Caco-2 (cell line): ENCODE results near the gene GALNT14. TPM values are rescaled to one million over a fixed set of nuclear protein-coding genes. Genes with fewer than 3 reads are reported as not detected.

Experiments used
- BruUV-seq: library from RNA; stranded (reverse); fragments of 400-500 nt; replicated peaks from 2 replicates; lab custom pipeline; 2021; lab: Mats Ljungman, UMichigan
- CTCF ChIA-PET: fragments of 300-600 bp; sonication (Branson Sonifier 250); formaldehyde crosslinking; loops from one replicate; lab custom pipeline; 2022; ENCODE audit warnings: antibody characterized with exemption; lab: Charles Lee
- POLR2A ChIA-PET: fragments of 300-600 bp; sonication (Branson Sonifier 250); formaldehyde crosslinking; loops from one replicate; lab custom pipeline; 2022; ENCODE audit warnings: antibody characterized with exemption; lab: Charles Lee
- DNase-seq, 2 experiments: peaks; one replicate each; pipeline versions ENCODE4 v3.0.0 to v3.0.0-alpha.2; 2020 to 2022
- H3K27me3 ChIP-seq: replicated peaks from 2 replicates; pipeline ENCODE4 v1.6.0; 2011; ENCODE audit warnings: low read length; ENCODE audit not compliant: control insufficient read depth, insufficient read depth
- H3K36me3 ChIP-seq: 2 replicates; pipeline ENCODE4 v1.5.1; 2011; ENCODE audit warnings: low read length; ENCODE audit not compliant: control insufficient read depth, insufficient read depth
- H3K4me1 ChIP-seq: fragments of 250-450 bp; sonication (Bioruptor Pico); 2 replicates; pipeline ENCODE4 v1.5.1; 2020; ENCODE audit warnings: mild to moderate bottlenecking
- H3K4me3 ChIP-seq: 2 replicates; pipeline ENCODE4 v1.5.1; 2011; ENCODE audit warnings: low read depth, mild to moderate bottlenecking, control low read depth, low read length
- H3K9me3 ChIP-seq: fragments of 250-450 bp; sonication (Bioruptor Pico); 2 replicates; pipeline ENCODE4 v1.5.1; 2020; ENCODE audit warnings: mild to moderate bottlenecking, moderate library complexity
- H3K27ac Mint-ChIP-seq: one replicate; pipeline ENCODE4 v1.8.0; 2022; ENCODE audit warnings: mixed read lengths; ENCODE audit not compliant: unreplicated experiment
- H3K27me3 Mint-ChIP-seq: one replicate; pipeline ENCODE4 v1.8.0; 2022; ENCODE audit warnings: mixed read lengths; ENCODE audit not compliant: insufficient read depth, unreplicated experiment
- H3K36me3 Mint-ChIP-seq: one replicate; pipeline ENCODE4 v1.8.0; 2022; ENCODE audit warnings: mild to moderate bottlenecking, mixed read lengths; ENCODE audit not compliant: insufficient read depth, unreplicated experiment
- H3K4me1 Mint-ChIP-seq: one replicate; pipeline ENCODE4 v1.8.0; 2022; ENCODE audit warnings: low read depth, mixed read lengths; ENCODE audit not compliant: unreplicated experiment
- H3K4me3 Mint-ChIP-seq: one replicate; pipeline ENCODE4 v1.8.0; 2022; ENCODE audit warnings: mild to moderate bottlenecking, moderate library complexity, mixed read lengths; ENCODE audit not compliant: unreplicated experiment
- H3K9me3 Mint-ChIP-seq: one replicate; pipeline ENCODE4 v1.8.0; 2022; ENCODE audit warnings: mixed read lengths; ENCODE audit not compliant: unreplicated experiment
- CTCF ChIP-seq, 2 experiments: fragments of 200-600 bp in 1 of 2; IDR thresholded peaks; 1 replicate in 1 of 2; 2 replicates in 1 of 2; pipeline versions ENCODE4 v1.5.1 to v1.8.0; 2011 to 2022; ENCODE audit warnings: antibody characterized with exemption in 1 of 2, control low read depth in 1 of 2, inconsistent platforms in 1 of 2, low read depth in 1 of 2, low read length in 1 of 2, mild to moderate bottlenecking in 1 of 2, moderate library complexity in 1 of 2; ENCODE audit not compliant: insufficient read depth in 1 of 2, severe bottlenecking in 1 of 2, unreplicated experiment in 1 of 2
- intact Hi-C: fragments of 100-400 bp; cut with micrococcal nuclease; formaldehyde crosslinking; loops from one replicate; pipeline ENCODE4 v1.10.0; 2022; ENCODE audit not compliant: unreplicated experiment
- total RNA-seq: library from RNA; stranded (reverse); gene quantifications from 2 replicates; pipeline ENCODE4 v1.2.3, GENCODE V29; 2022

Gene GALNT14
- total RNA-seq, 1 experiment from 2014 or later = not detected

GRCh38 chr2:31109633-31110192 is 28.5 kb downstream of the GALNT14 start:
- Mint-ChIP-seq H3K4me1 (no peaks in the 10 kb centered on the region), H3K27me3 (peaks cover 19% of the 10 kb centered on the region), H3K9me3 (no peaks in the 10 kb centered on the region), H3K4me3 (no peak overlapping the region), H3K27ac (no peak overlapping the region), H3K36me3 (no peaks in the 10 kb centered on the region)
- Histone ChIP-seq H3K36me3 (no peaks in the 10 kb centered on the region), H3K4me3 (no peak overlapping the region), H3K27me3 (no peaks in the 10 kb centered on the region; the same call in 1 of the 2 replicates), H3K9me3 (no peaks in the 10 kb centered on the region; the same call in 1 of the 2 replicates), H3K4me1 (no peaks in the 10 kb centered on the region)
- DNase-seq = no peak
- intact Hi-C loops = no loop called here
- TF ChIP-seq CTCF (IDR thresholded peaks at IDR 0.05; ENCODE audit: insufficient read depth in 1 of 2, low read depth in 1 of 2, low read length in 1 of 2, severe bottlenecking in 1 of 2, unreplicated experiment in 1 of 2) = no peak
- BruUV-seq = no TSS peak
- ChIA-PET CTCF (no interaction called here), POLR2A (no interaction called here)

GRCh38 chr2:31108561-31109286 is 29.5 kb downstream of the GALNT14 start:
- POLR2A ChIA-PET = no interaction called here
- no TSS peak for BruUV-seq
- no peak for DNase-seq
- no peaks in the 10 kb centered on the region for H3K36me3 ChIP-seq
- no peak overlapping the region for H3K4me3 ChIP-seq
- CTCF ChIA-PET = no interaction called here
- Mint-ChIP-seq H3K27me3 (peaks cover 23% of the 10 kb centered on the region), H3K4me1 (no peaks in the 10 kb centered on the region), H3K4me3 (no peak overlapping the region), H3K27ac (no peak overlapping the region), H3K9me3 (no peaks in the 10 kb centered on the region), H3K36me3 (no peaks in the 10 kb centered on the region)
- no peaks in the 10 kb centered on the region for H3K9me3 ChIP-seq
- H3K4me1 ChIP-seq = no peaks in the 10 kb centered on the region
- H3K27me3 ChIP-seq = no peaks in the 10 kb centered on the region; the same call in 1 of the 2 replicates
- intact Hi-C loops = no loop called here
- TF ChIP-seq CTCF (IDR thresholded peaks at IDR 0.05; ENCODE audit: insufficient read depth in 1 of 2, low read depth in 1 of 2, low read length in 1 of 2, severe bottlenecking in 1 of 2, unreplicated experiment in 1 of 2) = no peak

- H3K9me3 ChIP-seq = no peaks in the 10 kb centered on the region
- ChIA-PET CTCF (interaction anchor here (0.6 kb wide), 1 partner anchor 40 kb away, joined by 3 read pairs; no protein-coding TSS in a partner anchor), POLR2A (no interaction called here)
- Mint-ChIP-seq H3K36me3 (no peaks in the 10 kb centered on the region), H3K27ac (no peak overlapping the region), H3K27me3 (peaks cover 29% of the 10 kb centered on the region), H3K4me1 (no peaks in the 10 kb centered on the region), H3K9me3 (no peaks in the 10 kb centered on the region), H3K4me3 (no peak overlapping the region)
- TF ChIP-seq CTCF (IDR thresholded peaks at IDR 0.05; ENCODE audit: insufficient read depth in 1 of 2, low read depth in 1 of 2, low read length in 1 of 2, severe bottlenecking in 1 of 2, unreplicated experiment in 1 of 2) = no peak
- no TSS peak for BruUV-seq
- H3K27me3 ChIP-seq = no peaks in the 10 kb centered on the region; the same call in 1 of the 2 replicates
- DNase-seq = no peak
- H3K36me3 ChIP-seq = no peaks in the 10 kb centered on the region
- no peaks in the 10 kb centered on the region for H3K4me1 ChIP-seq
- no peak overlapping the region for H3K4me3 ChIP-seq
- intact Hi-C loops = no loop called here
Observed at GRCh38 chr2:31107591-31108300, 30.5 kb downstream of the GALNT14 start.
